ENCODE data around the gene MALAT1. TPM values are rescaled to one million over a fixed set of nuclear protein-coding genes. Genes with fewer than 3 reads are reported as not detected.

MALAT1 gene
- total and polyA plus RNA-seq, 9 donors: 396 to 13,132 (median 8,248) TPM

- Histone ChIP-seq H3K4me1 (ENCODE audit: insufficient read depth) (peaks cover 8% of the 10 kb centered on the region), H3K27ac (peak overlapping the region; percentile 84 to 86), H3K4me3 (peak overlapping the region; percentile 51), H3K27me3 (no peaks in the 10 kb centered on the region), H3K36me3 (no peaks in the 10 kb centered on the region), H3K9me3 (no peaks in the 10 kb centered on the region)
- DNase-seq: peak in 1 of 5 donors; percentile 40
- 35 to 47% (median 41%) methylated on average over 18 of the region's 18 CpGs for WGBS, 3 donors
- TF ChIP-seq EP300 (IDR thresholded peaks at IDR 0.05): no peak
- TF ChIP-seq, protein P1, sequence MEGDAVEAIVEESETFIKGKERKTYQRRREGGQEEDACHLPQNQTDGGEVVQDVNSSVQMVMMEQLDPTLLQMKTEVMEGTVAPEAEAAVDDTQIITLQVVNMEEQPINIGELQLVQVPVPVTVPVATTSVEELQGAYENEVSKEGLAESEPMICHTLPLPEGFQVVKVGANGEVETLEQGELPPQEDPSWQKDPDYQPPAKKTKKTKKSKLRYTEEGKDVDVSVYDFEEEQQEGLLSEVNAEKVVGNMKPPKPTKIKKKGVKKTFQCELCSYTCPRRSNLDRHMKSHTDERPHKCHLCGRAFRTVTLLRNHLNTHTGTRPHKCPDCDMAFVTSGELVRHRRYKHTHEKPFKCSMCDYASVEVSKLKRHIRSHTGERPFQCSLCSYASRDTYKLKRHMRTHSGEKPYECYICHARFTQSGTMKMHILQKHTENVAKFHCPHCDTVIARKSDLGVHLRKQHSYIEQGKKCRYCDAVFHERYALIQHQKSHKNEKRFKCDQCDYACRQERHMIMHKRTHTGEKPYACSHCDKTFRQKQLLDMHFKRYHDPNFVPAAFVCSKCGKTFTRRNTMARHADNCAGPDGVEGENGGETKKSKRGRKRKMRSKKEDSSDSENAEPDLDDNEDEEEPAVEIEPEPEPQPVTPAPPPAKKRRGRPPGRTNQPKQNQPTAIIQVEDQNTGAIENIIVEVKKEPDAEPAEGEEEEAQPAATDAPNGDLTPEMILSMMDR (IDR thresholded peaks at IDR 0.05): no peak
- TF ChIP-seq POLR2A (IDR thresholded peaks at IDR 0.05): no peak
- intact Hi-C loops (cut with DNase I): loop anchor here in 1 of 4 donors (2.0 to 5.0 kb wide), 2 partner anchors 31 to 71 kb away; partner anchors contain the start of genes FAM89B and MAP3K11
Observed at GRCh38 chr11:65541093-65541982, 42.5 kb downstream of the MALAT1 start.

GRCh38 chr11:65542738-65543390 is 44.0 kb downstream of the MALAT1 start:
- H3K36me3 ChIP-seq: no peaks in the 10 kb centered on the region
- DNase-seq: no peak
- no peaks in the 10 kb centered on the region for H3K27me3 ChIP-seq
- 87 to 94% (median 93%) methylated on average over 3 of the region's 3 CpGs for WGBS, 3 donors
- intact Hi-C loops (cut with DNase I): loop anchor here in 2 of 4 donors (2.0 to 5.0 kb wide), 2 partner anchors 14 to 69 kb away; partner anchors contain the start of gene MAP3K11 (in 1 of the 2)
- no peak overlapping the region for H3K4me3 ChIP-seq
- no peak overlapping the region for H3K27ac ChIP-seq
- H3K9me3 ChIP-seq: no peaks in the 10 kb centered on the region
- H3K4me1 ChIP-seq (ENCODE audit: insufficient read depth): peaks cover 8% of the 10 kb centered on the region
- TF ChIP-seq EP300 (IDR thresholded peaks at IDR 0.05): no peak
- TF ChIP-seq, protein P1 (IDR thresholded peaks at IDR 0.05): no peak
- TF ChIP-seq POLR2A (IDR thresholded peaks at IDR 0.05): no peak

- intact Hi-C loops (cut with DNase I): no loop called here
- no peak for DNase-seq
- Histone ChIP-seq H3K27me3 (no peaks in the 10 kb centered on the region), H3K4me1 (ENCODE audit: insufficient read depth) (peaks cover 4% of the 10 kb centered on the region), H3K36me3 (no peaks in the 10 kb centered on the region), H3K9me3 (no peaks in the 10 kb centered on the region), H3K27ac (no peak overlapping the region), H3K4me3 (no peak overlapping the region)
- TF ChIP-seq EP300 (IDR thresholded peaks at IDR 0.05) (no peak), POLR2A (IDR thresholded peaks at IDR 0.05) (no peak)
- TF ChIP-seq, protein P1 (IDR thresholded peaks at IDR 0.05): no peak
- WGBS, 3 donors: 85 to 90% (median 88%) methylated on average over 4 of the region's 4 CpGs
Observed at GRCh38 chr11:65545853-65546216, 47.0 kb downstream of the MALAT1 start.

DNA sequence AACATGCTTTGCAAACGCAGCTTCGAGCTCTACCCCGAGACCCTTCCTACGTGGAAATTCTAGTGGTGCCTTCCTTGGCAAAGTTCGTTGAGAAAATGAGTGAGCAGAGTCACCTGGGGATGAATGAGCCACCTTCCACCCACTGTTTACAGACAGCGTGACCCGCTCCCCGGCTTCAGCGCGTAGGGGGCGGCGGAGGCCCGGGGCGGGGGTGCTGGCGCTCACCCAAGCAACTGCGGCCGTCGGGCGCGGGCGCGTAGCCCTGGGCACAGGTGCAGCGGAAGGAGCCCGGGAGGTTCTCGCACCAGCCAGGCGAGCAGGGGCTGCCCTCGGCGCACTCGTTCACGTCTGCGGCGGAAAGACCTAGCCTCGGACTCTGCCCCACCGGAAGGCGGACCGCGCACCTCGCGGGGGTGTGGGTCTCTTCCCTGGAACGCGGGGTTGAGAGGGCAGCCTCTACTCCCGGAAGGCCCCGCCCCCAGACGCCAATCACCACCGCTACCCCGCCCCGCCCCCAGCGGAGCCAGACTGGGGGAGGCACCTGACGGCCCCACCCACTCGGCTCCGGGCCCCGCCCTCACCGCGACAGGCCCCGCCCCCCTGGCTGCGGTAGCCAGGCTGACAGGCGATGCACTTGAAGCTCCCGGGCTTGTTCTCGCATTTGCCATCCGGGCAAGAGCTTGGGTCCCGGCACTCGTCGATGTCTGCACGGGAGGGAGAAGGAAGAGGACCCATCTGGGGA is 47.5 kb downstream of the MALAT1 start:
- 43 to 48% (median 45%) methylated on average over 32 to 64 of the region's 64 CpGs for WGBS, 3 donors
- H3K36me3 ChIP-seq: no peaks in the 10 kb centered on the region
- H3K9me3 ChIP-seq: no peaks in the 10 kb centered on the region
- H3K4me3 ChIP-seq: no peak overlapping the region
- H3K4me1 ChIP-seq (ENCODE audit: insufficient read depth): no peaks in the 10 kb centered on the region
- DNase-seq: peak; percentile 60 to 81 (median 73)
- H3K27me3 ChIP-seq: no peaks in the 10 kb centered on the region
- intact Hi-C loops (cut with DNase I): no loop called here
- TF ChIP-seq, protein P1 (IDR thresholded peaks at IDR 0.05): no peak
- TF ChIP-seq EP300 (IDR thresholded peaks at IDR 0.05) (no peak), POLR2A (IDR thresholded peaks at IDR 0.05) (no peak)
- peak overlapping the region in 1 of 2 donors; percentile 12 for H3K27ac ChIP-seq
